GM21528 (cell line): ENCODE results near the gene DACH1.

Source experiments
- ATAC-seq: cut with Tn5 transposase; IDR thresholded peaks from one replicate; pipeline ENCODE4 v1.9.1; 2021; ENCODE audit warnings: mild to moderate bottlenecking, moderate library complexity; ENCODE audit not compliant: unreplicated experiment, low FRiP score

DACH1 gene

GRCh38 chr13:71721104-71721503, 145.9 kb downstream of the DACH1 start:
- no peak for ATAC-seq

- ATAC-seq: no peak
Measured at GRCh38 chr13:71718931-71719330, 148.1 kb downstream of the DACH1 start.

GRCh38 chr13:71714802-71715375, 152.1 kb downstream of the DACH1 start:
- ATAC-seq: no peak

GRCh38 chr13:71712988-71713653, 153.9 kb downstream of the DACH1 start:
- no peak for ATAC-seq

- no peak for ATAC-seq
Measured at GRCh38 chr13:71704656-71705055, 162.3 kb downstream of the DACH1 start.

- no peak for ATAC-seq
Measured at GRCh38 chr13:71703138-71703537, 163.9 kb downstream of the DACH1 start.

GRCh38 chr13:71702253-71702652, 164.8 kb downstream of the DACH1 start:
- no peak for ATAC-seq

GRCh38 chr13:71701741-71702140, 165.3 kb downstream of the DACH1 start:
- ATAC-seq: no peak

- no peak for ATAC-seq
Measured at GRCh38 chr13:71699342-71699741, 167.7 kb downstream of the DACH1 start.

GRCh38 chr13:71695662-71696061, 171.3 kb downstream of the DACH1 start:
- no peak for ATAC-seq

- no peak for ATAC-seq
Measured at GRCh38 chr13:71685072-71685471, 181.9 kb downstream of the DACH1 start.

- no peak for ATAC-seq
Measured at GRCh38 chr13:71681901-71682613, 184.9 kb downstream of the DACH1 start.

- ATAC-seq: no peak
Measured at GRCh38 chr13:71677124-71677523, 189.9 kb downstream of the DACH1 start.

GRCh38 chr13:71672512-71672911, 194.5 kb downstream of the DACH1 start:
- no peak for ATAC-seq

GRCh38 chr13:71663431-71663830, 203.6 kb downstream of the DACH1 start:
- no peak for ATAC-seq

- no peak for ATAC-seq
Measured at GRCh38 chr13:71661921-71662320, 205.1 kb downstream of the DACH1 start.

GRCh38 chr13:71659404-71659803, 207.6 kb downstream of the DACH1 start:
- no peak for ATAC-seq

GRCh38 chr13:71645467-71645866, 221.5 kb downstream of the DACH1 start:
- no peak for ATAC-seq

- no peak for ATAC-seq
Measured at GRCh38 chr13:71644579-71644978, 222.4 kb downstream of the DACH1 start.

- ATAC-seq: no peak
Measured at GRCh38 chr13:71643448-71643860, 223.6 kb downstream of the DACH1 start.

GRCh38 chr13:71638751-71639150, 228.3 kb downstream of the DACH1 start:
- ATAC-seq: no peak
